ENCODE data around the gene TECR. TPM values are rescaled to one million over a fixed set of nuclear protein-coding genes. Genes with fewer than 3 reads are reported as not detected.

The TECR gene
- total and polyA plus RNA-seq, 2 of the 13 experiments (the other 11 are each of a cell fraction or from before 2014, with no cell fraction given), result 54.9 to 121 TPM

DNA sequence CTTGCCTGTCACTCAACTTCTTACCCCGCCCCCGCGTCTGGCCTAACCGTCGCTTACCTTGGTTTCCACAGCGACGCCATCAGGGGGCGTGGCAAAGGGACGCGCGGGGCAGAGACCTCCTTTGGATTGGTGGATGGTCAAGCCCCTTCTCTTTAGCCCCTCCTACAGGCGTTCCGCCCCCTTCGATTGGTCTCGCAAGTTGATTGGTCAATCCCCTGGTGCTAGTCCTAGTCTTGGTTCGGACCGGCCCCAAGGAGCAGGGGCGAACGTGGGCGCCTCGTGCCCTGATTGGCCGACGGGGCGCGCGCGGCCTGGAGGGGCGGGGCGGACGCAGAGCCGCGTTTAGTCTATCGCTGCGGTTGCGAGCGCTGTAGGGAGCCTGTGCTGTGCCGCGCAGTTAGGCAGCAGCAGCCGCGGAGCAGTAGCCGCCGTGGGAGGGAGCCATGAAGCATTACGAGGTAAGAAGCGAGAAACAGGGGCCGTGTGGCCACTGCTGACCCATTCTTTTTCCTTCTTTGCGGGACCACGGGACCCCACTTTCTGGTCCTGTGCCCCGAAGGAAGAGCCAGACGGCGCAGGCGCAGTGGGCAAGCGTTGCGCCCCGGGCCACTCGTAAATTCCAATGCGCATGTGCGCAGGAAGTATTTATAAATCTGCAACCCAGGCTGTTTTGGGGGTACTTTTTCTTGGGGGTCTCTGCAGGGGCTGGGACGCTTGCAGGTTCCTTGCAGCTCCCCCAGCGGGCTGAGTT lies at the start of gene TECR (continued):
- TF ChIP-seq, protein P1, sequence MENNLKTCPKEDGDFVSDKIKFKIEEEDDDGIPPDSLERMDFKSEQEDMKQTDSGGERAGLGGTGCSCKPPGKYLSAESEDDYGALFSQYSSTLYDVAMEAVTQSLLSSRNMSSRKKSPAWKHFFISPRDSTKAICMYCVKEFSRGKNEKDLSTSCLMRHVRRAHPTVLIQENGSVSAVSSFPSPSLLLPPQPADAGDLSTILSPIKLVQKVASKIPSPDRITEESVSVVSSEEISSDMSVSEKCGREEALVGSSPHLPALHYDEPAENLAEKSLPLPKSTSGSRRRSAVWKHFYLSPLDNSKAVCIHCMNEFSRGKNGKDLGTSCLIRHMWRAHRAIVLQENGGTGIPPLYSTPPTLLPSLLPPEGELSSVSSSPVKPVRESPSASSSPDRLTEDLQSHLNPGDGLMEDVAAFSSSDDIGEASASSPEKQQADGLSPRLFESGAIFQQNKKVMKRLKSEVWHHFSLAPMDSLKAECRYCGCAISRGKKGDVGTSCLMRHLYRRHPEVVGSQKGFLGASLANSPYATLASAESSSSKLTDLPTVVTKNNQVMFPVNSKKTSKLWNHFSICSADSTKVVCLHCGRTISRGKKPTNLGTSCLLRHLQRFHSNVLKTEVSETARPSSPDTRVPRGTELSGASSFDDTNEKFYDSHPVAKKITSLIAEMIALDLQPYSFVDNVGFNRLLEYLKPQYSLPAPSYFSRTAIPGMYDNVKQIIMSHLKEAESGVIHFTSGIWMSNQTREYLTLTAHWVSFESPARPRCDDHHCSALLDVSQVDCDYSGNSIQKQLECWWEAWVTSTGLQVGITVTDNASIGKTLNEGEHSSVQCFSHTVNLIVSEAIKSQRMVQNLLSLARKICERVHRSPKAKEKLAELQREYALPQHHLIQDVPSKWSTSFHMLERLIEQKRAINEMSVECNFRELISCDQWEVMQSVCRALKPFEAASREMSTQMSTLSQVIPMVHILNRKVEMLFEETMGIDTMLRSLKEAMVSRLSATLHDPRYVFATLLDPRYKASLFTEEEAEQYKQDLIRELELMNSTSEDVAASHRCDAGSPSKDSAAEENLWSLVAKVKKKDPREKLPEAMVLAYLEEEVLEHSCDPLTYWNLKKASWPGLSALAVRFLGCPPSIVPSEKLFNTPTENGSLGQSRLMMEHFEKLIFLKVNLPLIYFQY (CRISPR knock-in tag; IDR thresholded peaks at IDR 0.05; ENCODE audit: borderline replicate concordance), result peak; percentile 18; the same call in 1 of the 2 replicates
- TF ChIP-seq ZNF547 (CRISPR knock-in tag; IDR thresholded peaks at IDR 0.05) (peak; percentile 92), NRL (CRISPR knock-in tag; IDR thresholded peaks at IDR 0.05; ENCODE audit: borderline replicate concordance) (no peak), ZNF432 (CRISPR knock-in tag; IDR thresholded peaks at IDR 0.05; ENCODE audit: borderline replicate concordance) (no peak), ZNF577 (CRISPR knock-in tag; IDR thresholded peaks at IDR 0.05; ENCODE audit: borderline replicate concordance, low read depth) (no peak), ZNF33B (CRISPR knock-in tag; IDR thresholded peaks at IDR 0.05) (no peak), WIZ (CRISPR knock-in tag; IDR thresholded peaks at IDR 0.05) (no peak), ZNF543 (CRISPR knock-in tag; IDR thresholded peaks at IDR 0.05) (peak; percentile 47; the same call in 1 of the 2 replicates), ZBTB8A (CRISPR knock-in tag; IDR thresholded peaks at IDR 0.05; ENCODE audit: borderline replicate concordance, low read depth) (no peak), SRF (IDR thresholded peaks at IDR 0.05; ENCODE audit: low read depth, low read length) (no peak), ZNF292 (CRISPR knock-in tag; IDR thresholded peaks at IDR 0.05; ENCODE audit: borderline replicate concordance, low read depth) (no peak), FOXA3 (CRISPR knock-in tag; IDR thresholded peaks at IDR 0.05) (0 out of 2 replicates have a peak, but pooled peaks have one; percentile 30), ZNF350 (CRISPR knock-in tag; IDR thresholded peaks at IDR 0.05; ENCODE audit: borderline replicate concordance, low read depth) (peak; percentile 68; the same call in 1 of the 2 replicates), ZNF710 (CRISPR knock-in tag; IDR thresholded peaks at IDR 0.05; ENCODE audit: borderline replicate concordance) (0 out of 2 replicates have a peak, but pooled peaks have one; percentile 59), GRHL1 (CRISPR knock-in tag; conservative IDR thresholded peaks at IDR 0.05) (no peak), SALL2 (CRISPR knock-in tag; IDR thresholded peaks at IDR 0.05) (no peak; the same call in 1 of the 2 replicates), HNF4G (IDR thresholded peaks at IDR 0.05; ENCODE audit: borderline replicate concordance, low read depth, low read length) (no peak), HNF4G (CRISPR knock-in tag; IDR thresholded peaks at IDR 0.05; ENCODE audit: borderline replicate concordance, low read depth) (no peak), KDM3A (CRISPR knock-in tag; IDR thresholded peaks at IDR 0.05; ENCODE audit: low read depth) (0 out of 2 replicates have a peak, but pooled peaks have one; percentile 56), ZNF589 (CRISPR knock-in tag; conservative IDR thresholded peaks at IDR 0.05) (peak; percentile 84), REXO4 (CRISPR knock-in tag; IDR thresholded peaks at IDR 0.05; ENCODE audit: borderline replicate concordance) (no peak), PRMT3 (CRISPR knock-in tag; IDR thresholded peaks at IDR 0.05; ENCODE audit: borderline replicate concordance, low read depth) (no peak)
